ENCODE results near the gene KCMF1. TPM values are rescaled to one million over a fixed set of nuclear protein-coding genes. Genes with fewer than 3 reads are reported as not detected.

Gene KCMF1
- total and polyA plus RNA-seq, 3 donors from 2014 or later = 53.9 to 141 (median 56.9) TPM

DNA sequence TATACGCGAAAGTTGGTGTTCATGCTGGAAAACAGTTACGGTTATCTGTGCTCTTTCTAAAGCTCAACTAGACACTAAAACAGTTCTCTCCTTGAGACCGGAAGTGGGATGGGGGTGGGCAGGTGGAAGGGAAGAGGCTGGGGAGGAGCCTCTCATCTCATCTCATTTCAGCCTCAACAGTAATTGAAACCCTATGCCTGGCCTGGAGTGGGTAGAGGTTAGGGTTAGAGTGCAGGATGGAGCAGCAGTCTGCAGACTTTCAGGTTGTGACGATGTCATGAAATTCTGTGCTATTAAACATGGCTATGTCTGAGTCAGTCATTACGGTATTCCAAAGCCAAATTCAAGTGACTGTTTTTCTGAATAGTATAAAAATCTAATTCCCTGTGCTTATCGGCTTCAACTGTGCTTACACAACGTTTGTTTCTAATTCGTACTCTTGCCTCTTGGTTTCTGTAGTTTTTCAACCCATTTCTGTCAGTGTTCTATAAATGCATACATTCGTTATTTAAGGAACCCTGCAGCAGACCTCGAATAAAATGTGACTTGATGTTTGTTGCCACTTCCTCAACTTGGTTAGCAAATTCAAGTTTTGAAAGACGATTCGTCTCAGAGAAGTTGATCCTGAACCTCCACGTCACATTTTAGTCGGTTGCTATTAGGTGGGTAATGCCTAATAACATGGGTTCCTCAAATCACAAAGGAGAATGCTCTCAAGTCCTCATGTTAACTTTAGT lies 86.4 kb downstream of the KCMF1 start:
- intact Hi-C loops (cut with DNase I; ENCODE audit: low total_unique reads) = no loop called here

DNA sequence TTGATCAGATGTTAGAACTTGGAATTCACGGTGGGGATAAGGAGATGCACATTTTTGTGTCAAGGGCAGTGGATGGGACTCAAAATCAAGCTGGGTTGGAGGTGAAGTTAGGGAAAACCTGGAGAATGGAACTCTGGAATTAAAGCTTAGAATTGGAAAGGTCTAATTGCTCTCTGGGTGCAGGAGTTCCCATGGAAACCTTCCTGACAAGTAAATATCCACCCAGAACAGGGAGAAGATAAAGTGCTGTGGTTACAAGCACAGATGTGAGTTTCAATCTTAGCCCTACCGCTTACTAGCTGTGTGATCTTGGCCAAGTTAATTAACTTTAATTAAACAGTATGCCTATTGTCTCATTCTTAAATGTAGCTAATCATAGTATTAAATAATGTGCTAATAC lies 90.9 kb downstream of the KCMF1 start:
- Histone ChIP-seq H3K27me3 (no peaks in the 10 kb centered on the region), H3K4me1 (peaks cover 4% of the 10 kb centered on the region), H3K4me3 (no peak overlapping the region), H3K9me3 (no peaks in the 10 kb centered on the region), H3K36me3 (ENCODE audit: low read depth, missing control alignments) (no peaks in the 10 kb centered on the region), H3K27ac (no peak overlapping the region)
- no peak for DNase-seq
- TF ChIP-seq POLR2A (IDR thresholded peaks at IDR 0.05) (no peak), CTCF (IDR thresholded peaks at IDR 0.05) (no peak)
- intact Hi-C loops (cut with DNase I; ENCODE audit: low total_unique reads) = no loop called here
- WGBS, 2 donors = 64 to 76% methylated on average over 2 of the region's 2 CpGs

More for the DNA sequence above, 86.4 kb downstream of the KCMF1 start:
- H3K27me3 ChIP-seq = no peaks in the 10 kb centered on the region
- no peak overlapping the region for H3K27ac ChIP-seq
- WGBS, 2 donors = 50 to 65% methylated on average over 15 of the region's 15 CpGs
- no peaks in the 10 kb centered on the region for H3K36me3 ChIP-seq (ENCODE audit: low read depth, missing control alignments)
- TF ChIP-seq CTCF (IDR thresholded peaks at IDR 0.05) (no peak), POLR2A (IDR thresholded peaks at IDR 0.05) (no peak)
- H3K9me3 ChIP-seq = no peaks in the 10 kb centered on the region
- no peaks in the 10 kb centered on the region for H3K4me1 ChIP-seq
- peak overlapping the region in 1 of 2 donors; percentile 27 for H3K4me3 ChIP-seq
- no peak for DNase-seq

DNA sequence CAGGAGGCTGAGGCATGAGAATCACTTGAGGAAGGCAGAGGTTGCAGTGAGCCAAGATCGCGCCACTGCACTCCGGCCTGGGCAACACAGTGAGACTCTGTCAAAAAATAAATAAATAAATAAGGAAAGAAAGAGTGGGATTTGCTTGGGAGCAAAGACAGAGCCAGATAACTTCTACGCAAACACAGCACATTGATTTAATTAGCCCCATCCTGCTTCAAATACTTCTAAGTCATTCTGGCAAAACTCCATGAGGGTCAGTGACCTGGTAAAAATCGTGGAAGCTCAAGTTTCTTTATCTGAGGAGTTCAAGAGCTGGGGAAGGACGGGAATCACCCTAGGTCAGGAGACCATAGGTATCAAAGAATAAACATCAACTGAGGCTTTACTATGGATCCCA lies 91.6 kb downstream of the KCMF1 start:
- no peak for TF ChIP-seq POLR2A (IDR thresholded peaks at IDR 0.05)
- no peak for TF ChIP-seq CTCF (IDR thresholded peaks at IDR 0.05)
- WGBS, 2 donors = 67 to 75% methylated on average over 6 of the region's 6 CpGs
- intact Hi-C loops (cut with DNase I; ENCODE audit: low total_unique reads) = no loop called here
- DNase-seq = no peak
- H3K4me3 ChIP-seq = no peak overlapping the region
- H3K4me1 ChIP-seq = peaks cover 9% of the 10 kb centered on the region
- no peaks in the 10 kb centered on the region for H3K36me3 ChIP-seq (ENCODE audit: low read depth, missing control alignments)
- H3K27me3 ChIP-seq = no peaks in the 10 kb centered on the region
- no peaks in the 10 kb centered on the region for H3K9me3 ChIP-seq
- H3K27ac ChIP-seq = no peak overlapping the region

GRCh38 chr2:85063981-85064599 lies 93.1 kb downstream of the KCMF1 start:
- H3K27me3 ChIP-seq = no peaks in the 10 kb centered on the region
- H3K27ac ChIP-seq = no peak overlapping the region
- H3K36me3 ChIP-seq (ENCODE audit: low read depth, missing control alignments) = no peaks in the 10 kb centered on the region
- TF ChIP-seq CTCF (IDR thresholded peaks at IDR 0.05) (no peak), POLR2A (IDR thresholded peaks at IDR 0.05) (no peak)
- no peaks in the 10 kb centered on the region for H3K9me3 ChIP-seq
- H3K4me3 ChIP-seq = no peak overlapping the region
- WGBS, 2 donors = 82 to 89% methylated on average over 5 of the region's 5 CpGs
- intact Hi-C loops (cut with DNase I; ENCODE audit: low total_unique reads) = no loop called here
- peaks cover 9% of the 10 kb centered on the region for H3K4me1 ChIP-seq
- DNase-seq = no peak
